Measurements from ENCODE around the gene SECISBP2.
"Not testable (repeated sequence)": the region's sequence is repeated elsewhere in the genome, so short reads cannot be mapped to it uniquely, and the experiment has no call there.

Gene SECISBP2

GRCh38 chr9:89365532-89365912, 47.2 kb downstream of the SECISBP2 start:
- no peak for DNase-seq

GRCh38 chr9:89366711-89367110, 48.4 kb downstream of the SECISBP2 start:
- no peak for DNase-seq

- no peak for DNase-seq
Measured at GRCh38 chr9:89367281-89367680, 49.0 kb downstream of the SECISBP2 start.

- DNase-seq = no peak
Measured at GRCh38 chr9:89367726-89368437, 49.6 kb downstream of the SECISBP2 start.

DNA sequence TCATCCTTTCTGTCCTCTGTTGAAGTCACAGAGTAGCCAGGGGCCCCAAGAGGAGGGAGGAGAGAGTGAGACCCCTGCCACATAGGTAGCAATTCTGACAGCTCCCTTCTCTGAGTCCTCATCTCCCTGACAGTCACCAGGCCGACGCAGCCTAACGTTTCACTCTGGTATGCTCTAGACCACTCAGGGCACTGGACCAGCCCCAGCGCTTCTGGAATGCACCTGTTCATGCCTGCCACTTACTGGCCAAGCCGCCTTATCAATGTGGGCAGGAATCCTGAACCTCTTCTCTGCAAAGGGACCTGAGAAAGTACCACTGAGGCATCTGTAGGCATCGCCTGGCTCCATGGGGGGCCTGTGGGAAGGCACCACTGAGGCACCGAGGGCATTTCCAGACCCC, 50.2 kb downstream of the SECISBP2 start:
- DNase-seq = no peak

DNA sequence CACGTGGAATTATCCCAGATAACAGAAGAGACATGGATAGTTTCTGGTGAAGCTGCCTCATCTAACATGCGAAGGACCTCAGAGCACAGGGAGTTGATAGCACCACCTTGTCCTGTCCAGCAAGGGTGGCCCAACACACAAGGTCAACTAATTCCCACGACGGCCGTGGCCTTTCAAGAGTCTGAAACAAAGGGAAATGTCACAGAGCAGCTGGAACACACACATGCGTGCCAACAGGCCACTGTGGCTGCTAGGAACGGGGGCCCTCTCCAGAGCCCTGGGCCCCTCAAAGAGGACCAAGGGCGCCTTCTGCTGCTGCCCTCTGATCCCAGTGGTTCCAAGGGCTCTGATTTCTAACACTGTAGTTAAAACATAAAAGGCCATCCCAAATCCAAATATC, 50.7 kb downstream of the SECISBP2 start:
- no peak for DNase-seq

- DNase-seq = no peak
Measured at GRCh38 chr9:89370593-89370992, 52.3 kb downstream of the SECISBP2 start.

DNA sequence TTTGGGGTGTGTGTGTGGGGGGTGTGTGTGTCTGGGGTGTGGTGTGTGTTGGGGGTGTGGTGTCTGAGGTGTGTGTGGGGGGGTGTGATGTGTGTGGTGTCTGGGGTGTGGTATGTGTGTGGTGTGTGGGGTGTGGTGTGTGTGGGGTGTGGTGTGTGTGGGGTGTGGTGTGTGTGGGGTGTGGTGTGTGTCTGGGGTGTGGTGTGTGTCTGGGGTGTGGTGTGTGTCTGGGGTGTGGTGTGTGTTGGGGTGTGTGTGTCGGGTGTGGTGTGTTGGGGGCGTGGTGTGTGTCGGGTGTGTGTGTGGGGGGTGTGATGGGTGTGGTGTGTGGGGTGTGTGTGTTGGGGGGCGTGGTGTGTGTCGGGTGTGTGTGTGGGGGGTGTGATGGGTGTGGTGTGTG, 53.5 kb downstream of the SECISBP2 start:
- not testable (repeated sequence) for DNase-seq

- DNase-seq = no peak
Measured at GRCh38 chr9:89372230-89372816, 54.0 kb downstream of the SECISBP2 start.

- no peak for DNase-seq
Measured at GRCh38 chr9:89372979-89373378, 54.7 kb downstream of the SECISBP2 start.

- DNase-seq = no peak
Measured at GRCh38 chr9:89374176-89374575, 55.9 kb downstream of the SECISBP2 start.

- DNase-seq = no peak
Measured at GRCh38 chr9:89375191-89375760, 57.0 kb downstream of the SECISBP2 start.

GRCh38 chr9:89376286-89376685, 58.0 kb downstream of the SECISBP2 start:
- no peak for DNase-seq

GRCh38 chr9:89376741-89377351, 58.5 kb downstream of the SECISBP2 start:
- DNase-seq = no peak

GRCh38 chr9:89377411-89377810, 59.1 kb downstream of the SECISBP2 start:
- DNase-seq = no peak

DNA sequence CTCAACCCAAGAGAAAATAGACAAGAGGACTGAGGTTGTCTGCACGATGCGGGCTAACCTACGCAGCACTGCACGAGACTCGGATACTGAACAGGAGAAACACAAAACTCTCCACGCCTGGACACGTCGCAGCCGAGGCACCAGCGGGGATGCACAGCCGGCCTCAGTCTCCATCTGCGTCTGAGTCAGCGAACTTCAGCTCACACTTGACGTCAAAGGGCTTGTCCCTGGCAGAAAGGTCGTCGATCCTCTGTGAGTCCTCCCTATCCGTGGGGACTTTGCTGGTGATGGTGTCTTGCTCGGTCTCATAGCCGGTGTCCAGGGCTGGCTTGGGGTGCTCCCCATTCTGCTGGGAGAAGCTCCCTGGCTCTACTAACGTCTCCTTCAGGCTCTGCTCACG, 60.2 kb downstream of the SECISBP2 start:
- DNase-seq = no peak

GRCh38 chr9:89379031-89379430, 60.7 kb downstream of the SECISBP2 start:
- DNase-seq = no peak

DNA sequence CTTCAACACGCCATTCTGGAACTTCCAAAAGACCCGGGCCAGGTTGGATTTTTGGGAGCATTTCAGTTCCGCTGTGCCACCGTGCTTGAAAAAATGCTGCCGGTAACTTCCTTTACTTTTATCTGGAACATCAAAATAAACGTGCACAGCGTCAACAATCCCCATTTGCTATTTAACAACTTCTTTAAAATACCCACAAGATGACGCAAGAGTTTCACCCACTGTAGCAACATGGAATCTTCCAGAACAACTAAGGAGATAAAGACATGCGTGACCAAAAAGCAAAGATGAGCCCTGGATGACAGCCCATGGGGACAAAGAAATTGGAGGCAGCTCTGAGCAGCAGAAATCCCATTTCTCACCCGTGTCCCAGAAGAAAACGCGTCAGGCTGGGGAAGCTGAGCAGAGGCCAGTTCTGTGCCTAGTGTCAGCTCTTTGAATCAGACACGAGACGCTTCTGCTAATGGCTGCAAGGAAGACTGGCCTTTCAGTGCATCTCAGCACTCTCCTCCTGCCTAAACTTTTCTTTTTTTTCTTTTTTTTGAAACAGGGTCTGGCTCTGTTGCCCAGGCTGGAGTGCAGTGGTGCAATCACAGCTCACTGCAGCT, 61.3 kb downstream of the SECISBP2 start:
- no peak for DNase-seq

GRCh38 chr9:89380437-89381307, 62.4 kb downstream of the SECISBP2 start:
- DNase-seq = no peak

GRCh38 chr9:89381308-89381609, 63.0 kb downstream of the SECISBP2 start:
- no peak for DNase-seq

GRCh38 chr9:89382026-89382986, 64.0 kb downstream of the SECISBP2 start:
- no peak for DNase-seq

Data from SIG-M5 (cell line).